ENCODE data around the gene NHLH1.

DNA sequence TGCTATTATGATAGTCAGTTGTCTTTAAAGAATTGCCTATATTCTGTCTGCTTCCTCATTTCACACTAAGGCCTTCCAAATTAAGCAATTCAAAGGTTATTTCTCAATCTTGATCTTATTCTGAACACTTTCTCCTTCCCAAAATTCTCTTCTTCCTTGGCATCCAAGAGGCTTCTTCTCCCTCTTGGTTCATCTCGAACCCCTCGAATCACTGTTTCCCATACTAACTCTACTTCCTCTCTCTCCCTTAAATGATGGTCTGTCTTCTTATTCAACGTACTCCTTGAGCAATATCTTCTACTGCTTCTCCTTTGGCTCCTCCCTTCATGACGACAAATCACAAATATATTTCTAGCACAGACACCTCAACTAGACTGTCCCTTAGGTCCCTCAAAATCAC is 28.3 kb upstream of the NHLH1 start:
- TF ChIP-seq, protein P1, sequence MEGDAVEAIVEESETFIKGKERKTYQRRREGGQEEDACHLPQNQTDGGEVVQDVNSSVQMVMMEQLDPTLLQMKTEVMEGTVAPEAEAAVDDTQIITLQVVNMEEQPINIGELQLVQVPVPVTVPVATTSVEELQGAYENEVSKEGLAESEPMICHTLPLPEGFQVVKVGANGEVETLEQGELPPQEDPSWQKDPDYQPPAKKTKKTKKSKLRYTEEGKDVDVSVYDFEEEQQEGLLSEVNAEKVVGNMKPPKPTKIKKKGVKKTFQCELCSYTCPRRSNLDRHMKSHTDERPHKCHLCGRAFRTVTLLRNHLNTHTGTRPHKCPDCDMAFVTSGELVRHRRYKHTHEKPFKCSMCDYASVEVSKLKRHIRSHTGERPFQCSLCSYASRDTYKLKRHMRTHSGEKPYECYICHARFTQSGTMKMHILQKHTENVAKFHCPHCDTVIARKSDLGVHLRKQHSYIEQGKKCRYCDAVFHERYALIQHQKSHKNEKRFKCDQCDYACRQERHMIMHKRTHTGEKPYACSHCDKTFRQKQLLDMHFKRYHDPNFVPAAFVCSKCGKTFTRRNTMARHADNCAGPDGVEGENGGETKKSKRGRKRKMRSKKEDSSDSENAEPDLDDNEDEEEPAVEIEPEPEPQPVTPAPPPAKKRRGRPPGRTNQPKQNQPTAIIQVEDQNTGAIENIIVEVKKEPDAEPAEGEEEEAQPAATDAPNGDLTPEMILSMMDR (conservative IDR thresholded peaks at IDR 0.05), result no peak
- TF ChIP-seq EZH2 (IDR thresholded peaks at IDR 0.05; ENCODE audit: low read depth), result no peak

Data from PC-9 (cell line).